Measurements from ENCODE around the gene RTRAF. TPM values are rescaled to one million over a fixed set of nuclear protein-coding genes. Genes with fewer than 3 reads are reported as not detected.

The RTRAF gene
- total RNA-seq, 1 donor from 2014 or later, result 247 TPM

DNA sequence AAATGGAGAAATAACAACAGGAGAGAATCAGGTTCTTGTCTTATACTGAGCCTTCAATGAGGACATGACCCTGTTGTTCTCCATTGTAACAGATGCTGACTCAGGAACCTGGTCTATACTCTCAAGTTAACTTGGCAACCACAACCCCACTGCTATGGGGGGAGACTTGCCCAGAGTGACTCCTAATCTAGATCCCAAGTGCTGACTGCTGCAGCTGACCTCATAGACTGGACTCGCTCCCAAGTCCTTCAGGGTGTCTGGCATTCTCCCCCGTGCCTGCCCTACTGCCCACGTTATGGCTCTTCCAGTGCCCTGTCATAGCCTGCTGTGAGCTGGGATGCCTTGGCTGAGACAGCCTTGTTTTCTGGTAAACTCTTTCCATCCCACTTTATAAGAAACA lies 42.4 kb downstream of the RTRAF start:
- peaks cover 4% of the 10 kb centered on the region for H3K9me3 Mint-ChIP-seq (ENCODE audit: low read depth)

DNA sequence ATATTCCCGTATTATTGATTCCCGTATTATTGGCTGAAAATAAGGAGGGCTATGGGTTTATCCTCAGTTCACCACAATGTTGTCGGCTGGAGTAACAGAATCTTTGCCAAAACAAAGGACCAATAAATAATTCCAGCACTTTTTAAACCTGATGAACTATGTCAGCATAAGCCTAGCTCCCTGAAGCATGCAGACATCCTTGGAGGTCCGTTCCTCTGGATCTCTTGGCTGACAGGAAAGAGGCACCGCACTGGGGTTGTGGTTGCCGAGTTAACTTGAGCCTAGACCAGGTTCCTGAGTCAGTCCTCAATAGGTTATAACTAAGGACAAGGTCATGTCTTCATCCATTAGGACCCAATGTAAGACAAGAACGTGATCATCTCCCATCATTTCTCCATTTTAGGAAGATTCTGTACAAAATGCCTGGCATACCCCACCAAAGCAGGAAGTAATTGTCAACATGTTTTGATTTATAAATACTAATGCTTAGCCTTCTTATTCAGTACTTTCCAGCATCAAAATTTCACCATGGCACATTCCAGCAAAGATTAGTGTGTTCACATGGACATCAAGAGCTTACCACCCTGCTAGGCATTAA lies 43.0 kb downstream of the RTRAF start:
- Mint-ChIP-seq H3K36me3 (ENCODE audit: insufficient read depth) (no peaks in the 10 kb centered on the region), H3K27ac (no peak overlapping the region), H3K4me1 (ENCODE audit: low read depth) (no peaks in the 10 kb centered on the region), H3K27me3 (no peaks in the 10 kb centered on the region), H3K4me3 (ENCODE audit: low read depth) (no peak overlapping the region), H3K9me3 (ENCODE audit: low read depth) (peaks cover 4% of the 10 kb centered on the region)
- no peak for DNase-seq (ENCODE audit: low spot score, unreplicated experiment)
- TF ChIP-seq, protein P1, sequence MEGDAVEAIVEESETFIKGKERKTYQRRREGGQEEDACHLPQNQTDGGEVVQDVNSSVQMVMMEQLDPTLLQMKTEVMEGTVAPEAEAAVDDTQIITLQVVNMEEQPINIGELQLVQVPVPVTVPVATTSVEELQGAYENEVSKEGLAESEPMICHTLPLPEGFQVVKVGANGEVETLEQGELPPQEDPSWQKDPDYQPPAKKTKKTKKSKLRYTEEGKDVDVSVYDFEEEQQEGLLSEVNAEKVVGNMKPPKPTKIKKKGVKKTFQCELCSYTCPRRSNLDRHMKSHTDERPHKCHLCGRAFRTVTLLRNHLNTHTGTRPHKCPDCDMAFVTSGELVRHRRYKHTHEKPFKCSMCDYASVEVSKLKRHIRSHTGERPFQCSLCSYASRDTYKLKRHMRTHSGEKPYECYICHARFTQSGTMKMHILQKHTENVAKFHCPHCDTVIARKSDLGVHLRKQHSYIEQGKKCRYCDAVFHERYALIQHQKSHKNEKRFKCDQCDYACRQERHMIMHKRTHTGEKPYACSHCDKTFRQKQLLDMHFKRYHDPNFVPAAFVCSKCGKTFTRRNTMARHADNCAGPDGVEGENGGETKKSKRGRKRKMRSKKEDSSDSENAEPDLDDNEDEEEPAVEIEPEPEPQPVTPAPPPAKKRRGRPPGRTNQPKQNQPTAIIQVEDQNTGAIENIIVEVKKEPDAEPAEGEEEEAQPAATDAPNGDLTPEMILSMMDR (IDR thresholded peaks at IDR 0.05; ENCODE audit: unreplicated experiment), result no peak

More for the DNA sequence above, 42.4 kb downstream of the RTRAF start:
- no peaks in the 10 kb centered on the region for H3K36me3 Mint-ChIP-seq (ENCODE audit: insufficient read depth)
- no peak overlapping the region for H3K4me3 Mint-ChIP-seq (ENCODE audit: low read depth)
- no peak for DNase-seq (ENCODE audit: low spot score, unreplicated experiment)
- no peaks in the 10 kb centered on the region for H3K27me3 Mint-ChIP-seq
- H3K27ac Mint-ChIP-seq, result no peak overlapping the region
- no peaks in the 10 kb centered on the region for H3K4me1 Mint-ChIP-seq (ENCODE audit: low read depth)
- TF ChIP-seq, protein P1 (IDR thresholded peaks at IDR 0.05; ENCODE audit: unreplicated experiment), result no peak

DNA sequence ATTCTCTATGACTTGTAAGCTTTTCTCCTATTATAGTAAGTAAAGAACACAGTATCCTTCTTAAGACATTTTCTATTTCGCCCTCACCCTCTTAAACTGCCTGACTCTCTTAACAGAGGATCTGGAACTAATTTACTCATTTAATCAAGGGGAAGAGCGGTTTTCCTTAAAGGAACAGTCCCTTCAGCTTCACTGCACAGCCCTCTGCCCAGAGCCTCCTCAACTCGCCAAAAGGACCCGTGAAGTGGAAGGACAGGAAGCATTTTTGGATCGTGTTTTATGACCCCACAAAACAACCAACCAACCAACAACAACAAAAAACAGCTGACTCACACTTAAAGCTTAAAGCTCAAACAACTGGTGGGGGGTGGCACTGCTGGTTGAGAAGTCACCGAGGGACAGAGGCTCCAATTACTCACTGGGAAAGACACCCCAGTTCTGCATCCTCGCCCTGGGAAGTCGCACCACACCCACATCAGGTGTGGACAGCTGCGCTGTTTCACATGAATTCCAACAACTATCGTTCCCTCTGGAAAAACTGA lies 43.8 kb downstream of the RTRAF start:
- Mint-ChIP-seq H3K4me3 (ENCODE audit: low read depth) (no peak overlapping the region), H3K36me3 (ENCODE audit: insufficient read depth) (no peaks in the 10 kb centered on the region), H3K27ac (no peak overlapping the region), H3K9me3 (ENCODE audit: low read depth) (peaks cover 4% of the 10 kb centered on the region), H3K27me3 (peaks cover under 1% of the 10 kb centered on the region), H3K4me1 (ENCODE audit: low read depth) (no peaks in the 10 kb centered on the region)
- TF ChIP-seq, protein P1 (IDR thresholded peaks at IDR 0.05; ENCODE audit: unreplicated experiment), result no peak
- no peak for DNase-seq (ENCODE audit: low spot score, unreplicated experiment)

DNA sequence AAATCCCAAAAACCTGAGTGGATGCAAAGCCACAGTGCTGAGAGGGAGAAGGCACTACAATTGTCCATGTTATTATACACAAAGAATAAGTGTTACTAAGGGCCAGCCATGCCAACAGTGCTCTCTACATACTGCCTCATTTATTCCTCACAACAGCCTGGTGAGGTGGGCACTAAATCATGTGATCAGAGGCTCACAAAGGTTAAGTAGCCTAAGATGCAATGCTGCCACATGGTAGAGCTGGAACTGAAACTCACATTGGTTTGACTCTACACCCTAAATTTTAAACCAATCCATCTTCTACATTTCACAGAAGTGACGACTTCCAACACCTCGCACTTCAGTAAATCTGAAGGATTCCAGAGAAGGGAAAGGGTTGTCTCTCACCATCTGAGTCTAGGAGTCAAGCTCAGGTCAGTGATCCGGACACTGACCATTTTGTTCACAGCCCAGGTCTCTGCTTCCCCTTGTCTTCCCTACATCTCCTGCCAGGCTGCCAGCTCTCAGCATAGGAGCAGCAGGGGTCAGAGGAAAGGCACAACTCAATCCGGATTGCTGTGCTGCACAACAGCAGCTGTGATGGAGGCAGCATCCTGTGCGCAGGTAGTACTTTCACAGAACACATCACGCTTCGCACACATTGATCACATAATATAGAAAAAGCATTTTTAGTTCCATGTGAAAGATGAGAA lies 49.9 kb downstream of the RTRAF start:
- Mint-ChIP-seq H3K4me3 (ENCODE audit: low read depth) (no peak overlapping the region), H3K36me3 (ENCODE audit: insufficient read depth) (no peaks in the 10 kb centered on the region)

DNA sequence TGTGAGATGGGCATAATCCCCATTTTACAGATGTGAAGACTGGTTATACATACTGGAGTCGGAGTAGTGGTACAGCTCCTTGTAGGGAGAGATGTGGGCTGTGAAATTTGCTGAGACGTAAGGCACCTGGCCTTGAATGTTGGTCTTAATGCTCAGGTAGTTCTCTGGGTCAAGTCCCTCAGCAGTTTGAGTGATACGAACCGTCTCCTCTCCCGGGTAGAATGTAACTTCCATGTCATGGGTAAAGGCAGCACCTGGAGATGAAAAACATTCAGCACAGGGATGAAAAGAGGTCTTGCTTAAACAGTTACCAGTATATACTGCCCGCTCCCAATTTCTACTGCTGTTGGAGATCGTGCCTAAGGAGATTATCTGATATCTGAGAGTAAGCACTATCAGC lies 51.3 kb downstream of the RTRAF start:
- no peak for DNase-seq (ENCODE audit: low spot score, unreplicated experiment)
- no peak overlapping the region for H3K27ac Mint-ChIP-seq
- no peaks in the 10 kb centered on the region for H3K9me3 Mint-ChIP-seq (ENCODE audit: low read depth)
- TF ChIP-seq, protein P1 (IDR thresholded peaks at IDR 0.05; ENCODE audit: unreplicated experiment), result no peak
- no peak overlapping the region for H3K4me3 Mint-ChIP-seq (ENCODE audit: low read depth)
- H3K27me3 Mint-ChIP-seq, result peaks cover 19% of the 10 kb centered on the region
- no peaks in the 10 kb centered on the region for H3K4me1 Mint-ChIP-seq (ENCODE audit: low read depth)
- no peaks in the 10 kb centered on the region for H3K36me3 Mint-ChIP-seq (ENCODE audit: insufficient read depth)

More for the DNA sequence above, 49.9 kb downstream of the RTRAF start:
- Mint-ChIP-seq H3K27ac (no peak overlapping the region), H3K4me1 (ENCODE audit: low read depth) (no peaks in the 10 kb centered on the region), H3K9me3 (ENCODE audit: low read depth) (peaks cover 3% of the 10 kb centered on the region), H3K27me3 (peaks cover 19% of the 10 kb centered on the region)
- TF ChIP-seq, protein P1 (IDR thresholded peaks at IDR 0.05; ENCODE audit: unreplicated experiment), result no peak
- DNase-seq (ENCODE audit: low spot score, unreplicated experiment), result no peak
